Heart left ventricle (tissue), 16 donors: ENCODE results near the gene DOCK8. TPM values are rescaled to one million over a fixed set of nuclear protein-coding genes. Genes with fewer than 3 reads are reported as not detected.

ENCODE experiments used
- ATAC-seq, 4 donors: fragments of 200-7000 bp; cut with Tn5 transposase; one replicate each; pipeline ENCODE4 v1.9.1; 2020 to 2022; ENCODE audit warnings: moderate library complexity in 4 of 4, mild to moderate bottlenecking in 3 of 4, moderate number of reproducible peaks in 1 of 4
- DNase-seq, 5 donors: peaks; one replicate each; pipeline ENCODE4 v3.0.0-alpha.2; 2020
- H3K27ac ChIP-seq, 12 donors: fragments of 200-600 bp; sonication (generic) in 4 of 12; one replicate each; pipeline versions ENCODE4 v1.5.0 to v1.8.0; 2016 to 2022; ENCODE audit warnings: mild to moderate bottlenecking in 2 of 12
- H3K27me3 ChIP-seq, 9 donors: fragments of 200-600 bp; sonication (generic) in 2 of 9; one replicate each; pipeline versions ENCODE4 v1.5.1 to v1.8.0; 2016 to 2022; ENCODE audit warnings: mild to moderate bottlenecking in 3 of 9
- H3K36me3 ChIP-seq, 9 donors: fragments of 200-600 bp; sonication (generic) in 2 of 9; one replicate each; pipeline versions ENCODE4 v1.5.0 to v1.8.0; 2018 to 2022; ENCODE audit warnings: mild to moderate bottlenecking in 2 of 9
- H3K4me1 ChIP-seq, 12 donors: fragments of 200-600 bp; sonication (generic) in 4 of 12; one replicate each; pipeline versions ENCODE4 v1.5.0 to v1.8.0; 2016 to 2022; ENCODE audit warnings: mild to moderate bottlenecking in 3 of 12
- H3K4me3 ChIP-seq, 12 donors: fragments of 200-600 bp; sonication (generic) in 4 of 12; one replicate each; pipeline versions ENCODE4 v1.5.0 to v1.8.0; 2017 to 2022; ENCODE audit warnings: mild to moderate bottlenecking in 9 of 12, moderate library complexity in 4 of 12
- H3K9me3 ChIP-seq, 12 donors: fragments of 200-600 bp; sonication (generic) in 4 of 12; one replicate each; pipeline versions ENCODE4 v1.5.0 to v1.8.0; 2016 to 2022; ENCODE audit warnings: mild to moderate bottlenecking in 1 of 12
- POLR2A ChIP-seq, 2 donors: fragments of 450-650 bp; IDR thresholded peaks; one replicate each; pipeline ENCODE4 v1.6.1; 2017; ENCODE audit warnings: antibody characterized with exemption in 2 of 2, mild to moderate bottlenecking in 2 of 2, moderate library complexity in 2 of 2
- WGBS, 4 donors: extraction: QIAGEN DNeasy Blood & Tissue Kit in 2 of 4; methylation state at CpG; one replicate each; pipeline versions ENCODE4 v1.1.5 to v1.1.7; 2013 to 2018; 5-methylcytosine and 5-hydroxymethylcytosine counted together
- intact Hi-C, 10 donors: fragments of 100-400 bp; cut with DNase I; formaldehyde crosslinking; loops; one replicate each; pipeline versions ENCODE4 v1.11.1 to v1.14.2; 2022
- polyA plus RNA-seq, 2 donors: library from polyadenylated mRNA; stranded (reverse); fragments of 200-250 nt; gene quantifications; one replicate each; pipeline ENCODE4 v1.2.3, GENCODE V29; 2013
- total RNA-seq, 9 donors: library from RNA; depleted of rRNA in 2 of 9; stranded (reverse); fragments of >200 nt in 2 of 9; fragmentation: NEBNext Ultra II Directional in 3 of 9; extraction: Animal tissue kit (Norgen Biotek cat#: 25700) in 3 of 9; gene quantifications; one replicate each; pipeline versions ENCODE4 v1.1.0 to v1.2.4, GENCODE V29; 2016 to 2023
- TF ChIP-seq, protein P1 (sequence below), 12 donors: fragments of 200-600 bp; sonication (generic) in 4 of 12; IDR thresholded peaks; one replicate each; pipeline versions ENCODE4 v1.5.0 to v1.8.0; 2018 to 2022; ENCODE audit warnings: antibody characterized with exemption in 12 of 12, mild to moderate bottlenecking in 5 of 12
- donor health status: ischemic (EF 13 %, LVEDD 7.1; RV severe dilation, severe dysfunction).
- donor health status: healthy with polysubstance abuse.
- donor health status: DM: no; HTN: yes; CAD: no.
- donor health status: DM: no; HTN: no; CAD: no.
- donor health status: ischemic (EF 25% LVEDD 6.9; RV normal size, moderate dysfunction).
- donor health status: ischemic (EF 25% LVEDD 5.7; RV mildly dilated, moderate dysfunction).
- donor health status: healthy.
- donor health status: DM: yes; HTN: yes; CAD: no.
- donor health status: ischemic (EF 35%, LVEDD 5.7; RV mildly dilated, moderate dysfunction).
- donor health status: nonischemic (EF 11% LVEDD 7.7; RV severe dilation, severe dysfunction).
- donor health status: DM: yes; HTN: yes; CAD: no.
- donor health status: PGD.
- donor health status: ischemic (EF 29% LVEDD 5.4; RV normal size, mild dysfunction).
- donor health status: nonischemic (EF 23%, LVEDD 6.1; RV moderate dilation, normal function).

Gene DOCK8
- total and polyA plus RNA-seq, 11 donors, result 1.2 to 36.1 (median 2.4) TPM

DNA sequence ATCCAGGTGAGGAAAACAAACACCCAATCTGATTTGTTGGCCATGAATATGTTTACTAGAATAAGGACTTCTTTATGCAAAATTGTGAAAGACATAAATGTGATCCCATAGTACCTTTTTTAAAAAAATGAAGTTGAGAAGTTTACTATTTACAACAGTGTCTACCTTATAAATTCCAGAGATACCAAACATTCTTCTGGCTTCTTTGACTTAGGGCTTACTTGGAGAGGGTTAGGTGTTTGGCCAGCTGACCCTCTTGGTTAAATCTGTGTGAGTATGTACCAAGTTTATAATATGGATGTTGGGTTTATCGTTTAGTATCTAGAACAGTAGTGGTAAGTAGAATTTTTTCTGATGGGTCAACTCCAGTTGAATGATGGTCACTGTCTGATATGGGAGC lies 212.3 kb downstream of the DOCK8 start:
- H3K27ac ChIP-seq, result no peak overlapping the region
- H3K4me1 ChIP-seq, result no peaks in the 10 kb centered on the region
- intact Hi-C loops, result no loop called here
- TF ChIP-seq, protein P1, sequence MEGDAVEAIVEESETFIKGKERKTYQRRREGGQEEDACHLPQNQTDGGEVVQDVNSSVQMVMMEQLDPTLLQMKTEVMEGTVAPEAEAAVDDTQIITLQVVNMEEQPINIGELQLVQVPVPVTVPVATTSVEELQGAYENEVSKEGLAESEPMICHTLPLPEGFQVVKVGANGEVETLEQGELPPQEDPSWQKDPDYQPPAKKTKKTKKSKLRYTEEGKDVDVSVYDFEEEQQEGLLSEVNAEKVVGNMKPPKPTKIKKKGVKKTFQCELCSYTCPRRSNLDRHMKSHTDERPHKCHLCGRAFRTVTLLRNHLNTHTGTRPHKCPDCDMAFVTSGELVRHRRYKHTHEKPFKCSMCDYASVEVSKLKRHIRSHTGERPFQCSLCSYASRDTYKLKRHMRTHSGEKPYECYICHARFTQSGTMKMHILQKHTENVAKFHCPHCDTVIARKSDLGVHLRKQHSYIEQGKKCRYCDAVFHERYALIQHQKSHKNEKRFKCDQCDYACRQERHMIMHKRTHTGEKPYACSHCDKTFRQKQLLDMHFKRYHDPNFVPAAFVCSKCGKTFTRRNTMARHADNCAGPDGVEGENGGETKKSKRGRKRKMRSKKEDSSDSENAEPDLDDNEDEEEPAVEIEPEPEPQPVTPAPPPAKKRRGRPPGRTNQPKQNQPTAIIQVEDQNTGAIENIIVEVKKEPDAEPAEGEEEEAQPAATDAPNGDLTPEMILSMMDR (IDR thresholded peaks at IDR 0.05), result no peak
- TF ChIP-seq POLR2A (IDR thresholded peaks at IDR 0.05), result no peak
- H3K4me3 ChIP-seq, result no peak overlapping the region
- peaks cover 0 to 97% (median 0%) of the 10 kb centered on the region in 9 donors for H3K36me3 ChIP-seq
- ATAC-seq (no peak), DNase-seq (no peak)
- no peaks in the 10 kb centered on the region for H3K27me3 ChIP-seq
- H3K9me3 ChIP-seq, result no peaks in the 10 kb centered on the region
- WGBS, 4 donors, result 88 to 100% (median 97%) methylated on average over 1 of the region's 1 CpG

DNA sequence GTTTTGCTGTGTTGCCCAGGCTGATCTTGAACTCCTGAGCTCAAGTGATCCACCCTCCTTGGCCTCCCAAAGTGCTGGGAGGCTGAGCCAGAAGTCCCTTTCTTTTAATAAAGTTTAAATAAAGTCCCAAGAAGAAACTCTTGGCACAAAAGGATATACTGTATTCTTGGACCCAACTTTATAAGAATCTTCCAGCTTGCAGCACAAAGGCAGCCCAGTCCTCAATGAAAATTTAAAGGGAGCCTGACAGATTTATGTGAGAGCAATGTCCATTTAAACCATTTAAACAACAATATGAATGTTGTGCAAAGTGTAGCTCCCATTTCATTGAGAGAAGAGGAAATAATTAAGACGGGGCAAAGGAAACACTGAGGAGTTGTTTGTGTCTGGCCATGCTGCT lies 217.0 kb downstream of the DOCK8 start:
- Histone ChIP-seq H3K4me3 (no peak overlapping the region), H3K4me1 (peaks cover 0 to 4% (median 0%) of the 10 kb centered on the region in 12 donors), H3K27me3 (no peaks in the 10 kb centered on the region), H3K27ac (no peak overlapping the region), H3K9me3 (no peaks in the 10 kb centered on the region), H3K36me3 (peaks cover 0 to 97% (median 0%) of the 10 kb centered on the region in 9 donors)
- DNase-seq (no peak), ATAC-seq (no peak)
- intact Hi-C loops, result loop anchor here in 2 of 10 donors (10.0 kb wide), 2 partner anchors 63 to 113 kb away; no protein-coding TSS in a partner anchor
- 51 to 75% (median 70%) methylated on average over 1 of the region's 1 CpG for WGBS, 4 donors
- TF ChIP-seq, protein P1 (IDR thresholded peaks at IDR 0.05), result no peak
- TF ChIP-seq POLR2A (IDR thresholded peaks at IDR 0.05), result no peak

DNA sequence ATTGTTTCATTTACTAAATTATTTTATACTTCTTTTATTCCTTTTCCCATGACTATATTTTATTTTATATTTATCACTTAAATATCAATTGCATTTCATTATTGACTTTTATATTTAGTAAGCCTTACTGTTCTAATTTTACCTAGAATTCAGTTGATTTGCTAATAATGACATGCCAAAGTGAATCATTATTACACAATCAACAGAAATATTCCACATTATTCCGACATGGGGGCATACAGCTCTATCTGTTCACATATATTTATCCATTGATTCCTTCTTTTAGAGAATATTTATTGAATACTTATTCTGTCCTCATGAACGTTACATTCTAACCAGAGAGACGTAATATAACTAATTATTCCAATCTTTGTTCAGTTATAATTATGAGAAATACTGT lies 221.8 kb downstream of the DOCK8 start:
- H3K27me3 ChIP-seq, result no peaks in the 10 kb centered on the region
- ATAC-seq, result no peak
- TF ChIP-seq, protein P1 (IDR thresholded peaks at IDR 0.05), result no peak
- no peak for TF ChIP-seq POLR2A (IDR thresholded peaks at IDR 0.05)
- peaks cover 0 to 97% (median 0%) of the 10 kb centered on the region in 9 donors for H3K36me3 ChIP-seq
- no peaks in the 10 kb centered on the region for H3K9me3 ChIP-seq
- H3K4me1 ChIP-seq, result peaks cover 0 to 20% (median 4%) of the 10 kb centered on the region in 12 donors
- DNase-seq, result no peak
- H3K27ac ChIP-seq, result peak overlapping the region in 5 of 12 donors; percentile 54 to 70 (median 61)
- H3K4me3 ChIP-seq, result no peak overlapping the region
- intact Hi-C loops, result loop anchor here in 3 of 10 donors (5.0 to 10.0 kb wide), 3 partner anchors 58 to 108 kb away; partner anchors contain the start of gene KANK1 (in 1 of the 3)
- WGBS, 4 donors, result 62 to 79% (median 69%) methylated on average over 3 of the region's 3 CpGs

DNA sequence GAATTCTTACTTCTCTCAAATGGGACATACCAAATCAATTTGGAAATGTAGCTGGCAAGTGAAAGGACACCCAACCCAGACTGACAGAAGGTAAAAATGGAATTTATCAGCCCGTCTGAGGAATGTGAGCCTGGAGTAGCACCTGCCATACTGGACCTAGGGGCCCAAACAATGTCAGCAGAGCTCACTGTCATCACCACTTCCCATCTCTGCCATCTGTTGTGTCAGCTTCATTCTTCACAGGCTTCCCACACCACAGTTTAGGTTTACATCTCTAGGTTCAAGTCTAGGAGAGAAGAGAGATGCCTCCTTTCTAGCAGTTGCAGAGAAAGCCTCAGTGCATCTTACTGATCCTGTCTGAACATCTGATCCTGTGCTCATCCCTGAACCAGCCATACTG lies 222.4 kb downstream of the DOCK8 start:
- intact Hi-C loops, result loop anchor here in 3 of 10 donors (5.0 to 10.0 kb wide), 3 partner anchors 58 to 108 kb away; partner anchors contain the start of gene KANK1 (in 1 of the 3)
- TF ChIP-seq POLR2A (IDR thresholded peaks at IDR 0.05), result no peak
- TF ChIP-seq, protein P1 (IDR thresholded peaks at IDR 0.05), result no peak
- DNase-seq (no peak), ATAC-seq (peak; percentile 9 to 27 (median 18))
- peaks cover 0 to 20% (median 4%) of the 10 kb centered on the region in 12 donors for H3K4me1 ChIP-seq
- 39 to 77% (median 70%) methylated on average over 1 of the region's 1 CpG for WGBS, 4 donors
- peaks cover 0 to 99% (median 0%) of the 10 kb centered on the region in 9 donors for H3K36me3 ChIP-seq
- H3K4me3 ChIP-seq, result no peak overlapping the region
- no peaks in the 10 kb centered on the region for H3K27me3 ChIP-seq
- H3K9me3 ChIP-seq, result no peaks in the 10 kb centered on the region
- H3K27ac ChIP-seq, result peak overlapping the region in 9 of 12 donors; percentile 27 to 70 (median 57)
